ENCODE results near the gene TASOR2.

Gene TASOR2

DNA sequence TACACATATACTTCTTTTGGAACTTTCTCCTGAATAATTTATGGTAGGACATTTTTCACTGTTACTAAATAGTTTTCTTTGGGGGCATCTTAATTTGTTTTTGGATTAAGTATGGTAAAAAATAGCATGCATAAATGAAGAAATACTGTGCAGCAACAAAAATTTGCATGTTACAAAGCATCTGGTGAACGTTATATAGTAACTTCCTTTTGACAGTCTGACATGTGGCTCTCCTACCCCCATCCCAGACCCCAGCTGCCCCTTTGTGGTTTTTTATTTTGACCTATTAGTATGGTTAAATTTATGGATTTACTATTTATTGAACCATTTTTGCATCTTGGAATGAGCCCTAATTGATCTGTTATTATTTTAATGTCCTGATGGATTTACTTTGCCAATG, 9.9 kb downstream of the TASOR2 start:
- H2BK15ac ChIP-seq (replicated peaks; ENCODE audit: low read depth): no peak overlapping the region
- no peak for DNase-seq
- H2BK120ac ChIP-seq (ENCODE audit: low read depth, low read length): no peak overlapping the region

GRCh38 chr10:5697342-5697741, 12.7 kb downstream of the TASOR2 start:
- no peak overlapping the region for H2BK15ac ChIP-seq (replicated peaks; ENCODE audit: low read depth)
- peak overlapping the region; percentile 25 for H3K27ac ChIP-seq (ENCODE audit: low read depth, low read length)
- H3K4me2 ChIP-seq (ENCODE audit: low read length): peak overlapping the region; percentile 11
- no peak overlapping the region for H3K56ac ChIP-seq (ENCODE audit: low read length)
- H3K79me2 ChIP-seq (ENCODE audit: control insufficient read depth, insufficient read depth, low read length): peaks cover 60% of the 10 kb centered on the region
- H3K4me3 ChIP-seq (ENCODE audit: low read length): no peak overlapping the region
- no peak overlapping the region for H2BK5ac ChIP-seq (ENCODE audit: low read length)
- H3K23ac ChIP-seq (ENCODE audit: low read length): no peak overlapping the region
- peak; percentile 51 for DNase-seq
- no peak overlapping the region for H2AK5ac ChIP-seq (ENCODE audit: low read length)
- no peaks in the 10 kb centered on the region for H3K36me3 ChIP-seq (ENCODE audit: control insufficient read depth, insufficient read depth, low read length)
- H3K79me1 ChIP-seq (ENCODE audit: low read length): peaks cover 6% of the 10 kb centered on the region
- H3K4ac ChIP-seq (ENCODE audit: low read depth, low read length): no peak overlapping the region
- H3K4me1 ChIP-seq (ENCODE audit: control insufficient read depth, low read depth, low read length): peaks cover 12% of the 10 kb centered on the region
- H3K27me3 ChIP-seq (ENCODE audit: insufficient read depth, low read length, poor library complexity): no peaks in the 10 kb centered on the region
- H3K18ac ChIP-seq (ENCODE audit: low read length): no peak overlapping the region
- H3K9ac ChIP-seq (ENCODE audit: low read length): no peak overlapping the region
- no peak overlapping the region for H4K5ac ChIP-seq (ENCODE audit: low read length)
- whole genome bisulfite sequencing (ENCODE audit: extremely low coverage, insufficient coverage, low lambda C conversion rate): no CpG with 5 or more reads among the region's 2 CpGs
- no peak overlapping the region for H2BK120ac ChIP-seq (ENCODE audit: low read depth, low read length)
- H4K8ac ChIP-seq (ENCODE audit: low read depth, low read length): no peak overlapping the region

More for the DNA sequence above, 9.9 kb downstream of the TASOR2 start:
- H2BK5ac ChIP-seq (ENCODE audit: low read length): no peak overlapping the region
- no peak overlapping the region for H3K23ac ChIP-seq (ENCODE audit: low read length)
- H3K4me2 ChIP-seq (ENCODE audit: low read length): no peak overlapping the region
- peaks cover 58% of the 10 kb centered on the region for H3K79me2 ChIP-seq (ENCODE audit: control insufficient read depth, insufficient read depth, low read length)
- H3K9ac ChIP-seq (ENCODE audit: low read length): no peak overlapping the region
- H4K5ac ChIP-seq (ENCODE audit: low read length): no peak overlapping the region
- no peak overlapping the region for H4K8ac ChIP-seq (ENCODE audit: low read depth, low read length)
- H3K4me3 ChIP-seq (ENCODE audit: low read length): no peak overlapping the region
- no CpG with 5 or more reads among the region's 1 CpG for WGBS (ENCODE audit: extremely low coverage, insufficient coverage, low lambda C conversion rate)
- no peak overlapping the region for H2AK5ac ChIP-seq (ENCODE audit: low read length)
- no peak overlapping the region for H3K18ac ChIP-seq (ENCODE audit: low read length)
- H3K56ac ChIP-seq (ENCODE audit: low read length): no peak overlapping the region
- H3K4ac ChIP-seq (ENCODE audit: low read depth, low read length): no peak overlapping the region
- H3K4me1 ChIP-seq (ENCODE audit: control insufficient read depth, low read depth, low read length): peaks cover 10% of the 10 kb centered on the region
- H3K36me3 ChIP-seq (ENCODE audit: control insufficient read depth, insufficient read depth, low read length): no peaks in the 10 kb centered on the region
- H3K27me3 ChIP-seq (ENCODE audit: insufficient read depth, low read length, poor library complexity): no peaks in the 10 kb centered on the region
- no peak overlapping the region for H3K27ac ChIP-seq (ENCODE audit: low read depth, low read length)
- peaks cover 8% of the 10 kb centered on the region for H3K79me1 ChIP-seq (ENCODE audit: low read length)

DNA sequence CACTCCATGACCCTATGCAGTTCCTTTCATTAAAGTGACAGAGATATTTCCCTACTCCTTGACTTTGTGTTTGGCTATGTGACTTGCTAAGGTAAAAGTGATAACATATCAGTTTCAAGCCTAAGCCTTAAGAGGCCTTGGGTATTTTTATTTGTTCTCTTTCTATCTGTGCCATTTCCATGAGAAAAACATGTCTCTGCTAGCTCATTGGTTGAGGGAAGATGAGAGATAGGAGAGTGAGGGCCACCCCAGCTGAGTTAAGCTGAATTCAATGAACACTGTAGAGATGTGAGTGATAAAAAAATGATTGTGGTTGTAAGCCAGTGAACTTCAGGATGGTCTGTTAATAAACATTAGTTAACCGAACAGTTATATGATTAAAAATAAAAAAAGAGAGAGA, 13.4 kb downstream of the TASOR2 start:
- 100% methylated on average over 1 of the region's 1 CpG for WGBS (ENCODE audit: extremely low coverage, insufficient coverage, low lambda C conversion rate)

DNA sequence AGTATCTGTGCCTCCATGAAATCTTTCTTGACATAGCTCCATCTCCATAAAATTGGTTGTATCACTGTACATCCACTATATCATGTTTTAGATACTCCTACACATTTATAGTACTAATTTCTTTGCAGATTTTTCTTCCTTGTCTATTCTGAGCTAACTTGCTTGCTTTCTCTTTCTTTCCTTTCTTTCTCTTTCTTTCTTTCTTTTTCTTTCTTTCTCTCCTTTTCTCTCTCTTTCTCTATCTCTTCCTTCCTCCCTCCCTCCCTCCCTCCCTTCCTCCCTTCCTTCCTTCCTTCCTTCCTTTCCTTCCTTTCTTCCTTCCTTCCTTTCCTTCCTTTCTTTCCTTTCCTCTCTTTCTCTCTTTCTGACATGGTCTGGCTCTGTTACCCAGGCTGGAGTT, 23.7 kb downstream of the TASOR2 start:
- Histone ChIP-seq H3K27ac (ENCODE audit: low read depth, low read length) (no peak overlapping the region), H3K79me1 (ENCODE audit: low read length) (peaks cover 1% of the 10 kb centered on the region), H3K23ac (ENCODE audit: low read length) (no peak overlapping the region), H2AK5ac (ENCODE audit: low read length) (no peak overlapping the region), H3K36me3 (ENCODE audit: control insufficient read depth, insufficient read depth, low read length) (no peaks in the 10 kb centered on the region), H3K18ac (ENCODE audit: low read length) (no peak overlapping the region), H3K4me3 (ENCODE audit: low read length) (no peak overlapping the region), H4K8ac (ENCODE audit: low read depth, low read length) (no peak overlapping the region), H2BK15ac (replicated peaks; ENCODE audit: low read depth) (no peak overlapping the region), H3K4me1 (ENCODE audit: control insufficient read depth, low read depth, low read length) (no peaks in the 10 kb centered on the region), H3K4ac (ENCODE audit: low read depth, low read length) (no peak overlapping the region), H2BK5ac (ENCODE audit: low read length) (no peak overlapping the region), H3K56ac (ENCODE audit: low read length) (no peak overlapping the region), H4K5ac (ENCODE audit: low read length) (no peak overlapping the region), H3K79me2 (ENCODE audit: control insufficient read depth, insufficient read depth, low read length) (peaks cover 15% of the 10 kb centered on the region), H3K4me2 (ENCODE audit: low read length) (no peak overlapping the region), H3K9ac (ENCODE audit: low read length) (no peak overlapping the region), H3K27me3 (ENCODE audit: insufficient read depth, low read length, poor library complexity) (no peaks in the 10 kb centered on the region), H2BK120ac (ENCODE audit: low read depth, low read length) (no peak overlapping the region)
- no peak for DNase-seq

More for the DNA sequence above, 13.4 kb downstream of the TASOR2 start:
- H3K4me2 ChIP-seq (ENCODE audit: low read length): no peak overlapping the region
- no peak overlapping the region for H2BK120ac ChIP-seq (ENCODE audit: low read depth, low read length)
- H3K4ac ChIP-seq (ENCODE audit: low read depth, low read length): no peak overlapping the region
- no peak overlapping the region for H3K27ac ChIP-seq (ENCODE audit: low read depth, low read length)
- H3K18ac ChIP-seq (ENCODE audit: low read length): no peak overlapping the region
- no peak overlapping the region for H3K4me3 ChIP-seq (ENCODE audit: low read length)
- H2BK15ac ChIP-seq (replicated peaks; ENCODE audit: low read depth): no peak overlapping the region
- H3K36me3 ChIP-seq (ENCODE audit: control insufficient read depth, insufficient read depth, low read length): no peaks in the 10 kb centered on the region
- H3K4me1 ChIP-seq (ENCODE audit: control insufficient read depth, low read depth, low read length): peaks cover 11% of the 10 kb centered on the region
- H2BK5ac ChIP-seq (ENCODE audit: low read length): no peak overlapping the region
- no peak overlapping the region for H4K5ac ChIP-seq (ENCODE audit: low read length)
- H3K56ac ChIP-seq (ENCODE audit: low read length): no peak overlapping the region
- no peak overlapping the region for H2AK5ac ChIP-seq (ENCODE audit: low read length)
- DNase-seq: peak; percentile 76
- no peak overlapping the region for H4K8ac ChIP-seq (ENCODE audit: low read depth, low read length)
- no peak overlapping the region for H3K23ac ChIP-seq (ENCODE audit: low read length)
- H3K79me1 ChIP-seq (ENCODE audit: low read length): peaks cover 6% of the 10 kb centered on the region
- no peak overlapping the region for H3K9ac ChIP-seq (ENCODE audit: low read length)
- no peaks in the 10 kb centered on the region for H3K27me3 ChIP-seq (ENCODE audit: insufficient read depth, low read length, poor library complexity)
- peaks cover 56% of the 10 kb centered on the region for H3K79me2 ChIP-seq (ENCODE audit: control insufficient read depth, insufficient read depth, low read length)

- H3K4me3 ChIP-seq (ENCODE audit: low read length): no peak overlapping the region
- H2BK120ac ChIP-seq (ENCODE audit: low read depth, low read length): no peak overlapping the region
- no peak overlapping the region for H2AK5ac ChIP-seq (ENCODE audit: low read length)
- peaks cover 3% of the 10 kb centered on the region for H3K79me1 ChIP-seq (ENCODE audit: low read length)
- H3K4me1 ChIP-seq (ENCODE audit: control insufficient read depth, low read depth, low read length): no peaks in the 10 kb centered on the region
- DNase-seq: no peak
- H3K36me3 ChIP-seq (ENCODE audit: control insufficient read depth, insufficient read depth, low read length): no peaks in the 10 kb centered on the region
- H3K23ac ChIP-seq (ENCODE audit: low read length): no peak overlapping the region
- H3K9ac ChIP-seq (ENCODE audit: low read length): no peak overlapping the region
- no peak overlapping the region for H3K4me2 ChIP-seq (ENCODE audit: low read length)
- H4K8ac ChIP-seq (ENCODE audit: low read depth, low read length): no peak overlapping the region
- H4K5ac ChIP-seq (ENCODE audit: low read length): no peak overlapping the region
- no peak overlapping the region for H3K4ac ChIP-seq (ENCODE audit: low read depth, low read length)
- H3K18ac ChIP-seq (ENCODE audit: low read length): no peak overlapping the region
- no peak overlapping the region for H3K56ac ChIP-seq (ENCODE audit: low read length)
- WGBS (ENCODE audit: extremely low coverage, insufficient coverage, low lambda C conversion rate): no CpG with 5 or more reads among the region's 2 CpGs
- H3K79me2 ChIP-seq (ENCODE audit: control insufficient read depth, insufficient read depth, low read length): peaks cover 15% of the 10 kb centered on the region
- no peaks in the 10 kb centered on the region for H3K27me3 ChIP-seq (ENCODE audit: insufficient read depth, low read length, poor library complexity)
- H2BK5ac ChIP-seq (ENCODE audit: low read length): no peak overlapping the region
- H3K27ac ChIP-seq (ENCODE audit: low read depth, low read length): no peak overlapping the region
- H2BK15ac ChIP-seq (replicated peaks; ENCODE audit: low read depth): no peak overlapping the region
These were observed 25.2 kb downstream of the TASOR2 start for GRCh38 chr10:5709865-5710264.

GRCh38 chr10:5710859-5711258, 26.2 kb downstream of the TASOR2 start:
- no peak overlapping the region for H3K9ac ChIP-seq (ENCODE audit: low read length)

More at GRCh38 chr10:5710859-5711258, 26.2 kb downstream of the TASOR2 start:
- Histone ChIP-seq H3K36me3 (ENCODE audit: control insufficient read depth, insufficient read depth, low read length) (no peaks in the 10 kb centered on the region), H3K79me1 (ENCODE audit: low read length) (peaks cover 4% of the 10 kb centered on the region), H3K27ac (ENCODE audit: low read depth, low read length) (no peak overlapping the region), H3K23ac (ENCODE audit: low read length) (no peak overlapping the region), H3K4ac (ENCODE audit: low read depth, low read length) (no peak overlapping the region), H3K79me2 (ENCODE audit: control insufficient read depth, insufficient read depth, low read length) (peaks cover 13% of the 10 kb centered on the region), H4K8ac (ENCODE audit: low read depth, low read length) (no peak overlapping the region), H4K5ac (ENCODE audit: low read length) (no peak overlapping the region), H3K27me3 (ENCODE audit: insufficient read depth, low read length, poor library complexity) (no peaks in the 10 kb centered on the region), H3K18ac (ENCODE audit: low read length) (no peak overlapping the region), H3K4me2 (ENCODE audit: low read length) (no peak overlapping the region), H3K4me1 (ENCODE audit: control insufficient read depth, low read depth, low read length) (no peaks in the 10 kb centered on the region), H2AK5ac (ENCODE audit: low read length) (no peak overlapping the region), H2BK15ac (replicated peaks; ENCODE audit: low read depth) (no peak overlapping the region), H3K56ac (ENCODE audit: low read length) (no peak overlapping the region), H2BK5ac (ENCODE audit: low read length) (no peak overlapping the region), H3K4me3 (ENCODE audit: low read length) (no peak overlapping the region), H2BK120ac (ENCODE audit: low read depth, low read length) (no peak overlapping the region)
- no CpG with 5 or more reads among the region's 1 CpG for WGBS (ENCODE audit: extremely low coverage, insufficient coverage, low lambda C conversion rate)
- DNase-seq: no peak

Measured in mesendoderm (in vitro differentiated cells).